ENCODE results near the gene GPHA2. TPM values are rescaled to one million over a fixed set of nuclear protein-coding genes. Genes with fewer than 3 reads are reported as not detected.

Gene GPHA2
- polyA plus RNA-seq, 1 donor = 2.6 TPM

- DNase-seq = no peak
Measured at GRCh38 chr11:64911142-64911541, 24.6 kb downstream of the GPHA2 start.

- DNase-seq = no peak
Measured at GRCh38 chr11:64910451-64911093, 25.1 kb downstream of the GPHA2 start.

GRCh38 chr11:64909653-64910343 lies 25.9 kb downstream of the GPHA2 start:
- DNase-seq = no peak

- DNase-seq = no peak
Measured at GRCh38 chr11:64908766-64909165, 26.9 kb downstream of the GPHA2 start.

GRCh38 chr11:64906314-64906635 lies 29.4 kb downstream of the GPHA2 start:
- no peak for DNase-seq

- DNase-seq = no peak
Measured at GRCh38 chr11:64905516-64906313, 30.0 kb downstream of the GPHA2 start.

GRCh38 chr11:64903291-64903833 lies 32.3 kb downstream of the GPHA2 start:
- DNase-seq = no peak

- no peak for DNase-seq
Measured at GRCh38 chr11:64902102-64902900, 33.4 kb downstream of the GPHA2 start.

- no peak for DNase-seq
Measured at GRCh38 chr11:64900774-64901173, 34.9 kb downstream of the GPHA2 start.

- no peak for DNase-seq
Measured at GRCh38 chr11:64900263-64900678, 35.4 kb downstream of the GPHA2 start.

- DNase-seq = no peak
Measured at GRCh38 chr11:64898541-64898940, 37.2 kb downstream of the GPHA2 start.

- DNase-seq = no peak
Measured at GRCh38 chr11:64898076-64898445, 37.6 kb downstream of the GPHA2 start.

- no peak for DNase-seq
Measured at GRCh38 chr11:64897381-64898075, 38.2 kb downstream of the GPHA2 start.

GRCh38 chr11:64896448-64897022 lies 39.2 kb downstream of the GPHA2 start:
- DNase-seq = no peak

GRCh38 chr11:64894812-64895452 lies 40.8 kb downstream of the GPHA2 start:
- no peak for DNase-seq

- no peak for DNase-seq
Measured at GRCh38 chr11:64894070-64894811, 41.5 kb downstream of the GPHA2 start.

GRCh38 chr11:64893194-64894069 lies 42.3 kb downstream of the GPHA2 start:
- DNase-seq = no peak

- DNase-seq = no peak
Measured at GRCh38 chr11:64892838-64893193, 42.9 kb downstream of the GPHA2 start.

- DNase-seq = no peak
Measured at GRCh38 chr11:64892411-64892831, 43.3 kb downstream of the GPHA2 start.

Measured in left kidney (tissue), 2 donors.